ENCODE data around the gene CNGA3.

The CNGA3 gene

GRCh38 chr2:98382086-98382485 lies 35.8 kb downstream of the CNGA3 start:
- Histone ChIP-seq H4K8ac (ENCODE audit: low read depth, low read length) (no peak overlapping the region), H2BK5ac (ENCODE audit: low read depth, low read length, poor library complexity) (no peak overlapping the region), H3K79me2 (ENCODE audit: control insufficient read depth, insufficient read depth, low read length, poor library complexity) (no peaks in the 10 kb centered on the region), H3K4me2 (ENCODE audit: low read length) (no peak overlapping the region), H4K12ac (ENCODE audit: low read depth, low read length) (no peak overlapping the region), H4K91ac (ENCODE audit: low read depth, low read length) (no peak overlapping the region), H3K4ac (ENCODE audit: low read depth, low read length) (no peak overlapping the region), H3K9me3 (ENCODE audit: insufficient read depth, low read depth, low read length) (no peaks in the 10 kb centered on the region), H3K18ac (ENCODE audit: low read length) (no peak overlapping the region), H2AFZ (ENCODE audit: insufficient read depth, low read length, poor library complexity) (no peak overlapping the region), H3K23ac (ENCODE audit: low read length) (no peak overlapping the region), H2BK120ac (ENCODE audit: insufficient read depth, low read length, poor library complexity) (no peak overlapping the region), H3K4me1 (ENCODE audit: control insufficient read depth in 1 of 2, insufficient read depth in 2 of 2, low read length in 2 of 2) (peaks cover 7 to 8% of the 10 kb centered on the region in 2 experiments), H2AK5ac (ENCODE audit: low read length) (no peak overlapping the region), H3K4me3 (ENCODE audit: low read depth, low read length) (no peak overlapping the region), H3K14ac (ENCODE audit: low read length) (no peak overlapping the region), H3K36me3 (ENCODE audit: control insufficient read depth in 1 of 2, insufficient read depth in 2 of 2, low read length in 2 of 2) (no peaks in the 10 kb centered on the region), H3K9ac (ENCODE audit: low read length) (no peak overlapping the region), H2BK12ac (ENCODE audit: low read length) (no peak overlapping the region), H3K27me3 (ENCODE audit: insufficient read depth, low read length) (no peaks in the 10 kb centered on the region), H3K79me1 (ENCODE audit: low read length) (no peaks in the 10 kb centered on the region), H3K27ac (ENCODE audit: low read depth, low read length) (no peak overlapping the region)
- WGBS (ENCODE audit: extremely low coverage, insufficient coverage, insufficient read length), result no CpG with 5 or more reads among the region's 11 CpGs
- DNase-seq, result no peak

GRCh38 chr2:98382739-98383138 lies 36.5 kb downstream of the CNGA3 start:
- Histone ChIP-seq H4K12ac (ENCODE audit: low read depth, low read length) (no peak overlapping the region), H3K4me1 (ENCODE audit: control insufficient read depth in 1 of 2, insufficient read depth in 2 of 2, low read length in 2 of 2) (peaks cover 7 to 8% of the 10 kb centered on the region in 2 experiments), H3K79me2 (ENCODE audit: control insufficient read depth, insufficient read depth, low read length, poor library complexity) (no peaks in the 10 kb centered on the region), H3K27ac (ENCODE audit: low read depth, low read length) (no peak overlapping the region), H2BK120ac (ENCODE audit: insufficient read depth, low read length, poor library complexity) (no peak overlapping the region), H3K4me3 (ENCODE audit: low read depth, low read length) (no peak overlapping the region), H4K8ac (ENCODE audit: low read depth, low read length) (no peak overlapping the region), H4K91ac (ENCODE audit: low read depth, low read length) (no peak overlapping the region), H3K4me2 (ENCODE audit: low read length) (no peak overlapping the region), H3K9ac (ENCODE audit: low read length) (no peak overlapping the region), H2BK5ac (ENCODE audit: low read depth, low read length, poor library complexity) (no peak overlapping the region), H3K23ac (ENCODE audit: low read length) (no peak overlapping the region), H3K27me3 (ENCODE audit: insufficient read depth, low read length) (no peaks in the 10 kb centered on the region), H2BK12ac (ENCODE audit: low read length) (no peak overlapping the region), H3K79me1 (ENCODE audit: low read length) (no peaks in the 10 kb centered on the region), H3K14ac (ENCODE audit: low read length) (no peak overlapping the region), H3K36me3 (ENCODE audit: control insufficient read depth in 1 of 2, insufficient read depth in 2 of 2, low read length in 2 of 2) (no peaks in the 10 kb centered on the region), H3K18ac (ENCODE audit: low read length) (no peak overlapping the region), H2AFZ (ENCODE audit: insufficient read depth, low read length, poor library complexity) (no peak overlapping the region), H3K4ac (ENCODE audit: low read depth, low read length) (no peak overlapping the region), H3K9me3 (ENCODE audit: insufficient read depth, low read depth, low read length) (no peaks in the 10 kb centered on the region), H2AK5ac (ENCODE audit: low read length) (no peak overlapping the region)
- no CpG with 5 or more reads among the region's 7 CpGs for WGBS (ENCODE audit: extremely low coverage, insufficient coverage, insufficient read length)
- no peak for DNase-seq

DNA sequence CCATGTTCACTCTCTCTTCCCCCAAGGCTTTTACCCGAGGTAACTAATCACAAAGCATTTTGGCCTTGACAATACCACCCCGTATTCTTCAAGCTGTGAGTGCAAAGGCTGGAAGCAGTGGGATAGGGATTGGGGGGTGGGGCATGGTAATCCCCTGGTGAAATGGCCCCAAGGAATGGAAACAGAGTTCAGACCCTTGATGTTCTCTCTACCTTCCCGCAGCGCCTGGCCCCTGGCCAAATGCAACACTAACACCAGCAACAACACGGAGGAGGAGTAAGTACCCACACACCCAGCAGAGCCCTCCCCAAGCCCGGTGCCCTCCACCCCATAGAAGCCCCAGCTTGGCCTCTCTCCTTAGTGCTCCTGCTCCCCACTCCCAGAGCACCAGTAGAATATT lies 36.9 kb downstream of the CNGA3 start:
- Histone ChIP-seq H3K4me2 (ENCODE audit: low read length) (no peak overlapping the region), H3K27ac (ENCODE audit: low read depth, low read length) (no peak overlapping the region), H3K4me1 (ENCODE audit: control insufficient read depth in 1 of 2, insufficient read depth in 2 of 2, low read length in 2 of 2) (peaks cover 7 to 8% of the 10 kb centered on the region in 2 experiments), H3K9ac (ENCODE audit: low read length) (no peak overlapping the region), H3K36me3 (ENCODE audit: control insufficient read depth in 1 of 2, insufficient read depth in 2 of 2, low read length in 2 of 2) (no peaks in the 10 kb centered on the region), H3K79me1 (ENCODE audit: low read length) (no peaks in the 10 kb centered on the region), H3K18ac (ENCODE audit: low read length) (no peak overlapping the region), H3K27me3 (ENCODE audit: insufficient read depth, low read length) (no peaks in the 10 kb centered on the region), H3K4me3 (ENCODE audit: low read depth, low read length) (no peak overlapping the region), H4K12ac (ENCODE audit: low read depth, low read length) (no peak overlapping the region), H3K79me2 (ENCODE audit: control insufficient read depth, insufficient read depth, low read length, poor library complexity) (no peaks in the 10 kb centered on the region), H2AFZ (ENCODE audit: insufficient read depth, low read length, poor library complexity) (no peak overlapping the region), H3K23ac (ENCODE audit: low read length) (no peak overlapping the region), H2BK120ac (ENCODE audit: insufficient read depth, low read length, poor library complexity) (no peak overlapping the region), H4K8ac (ENCODE audit: low read depth, low read length) (no peak overlapping the region), H3K9me3 (ENCODE audit: insufficient read depth, low read depth, low read length) (no peaks in the 10 kb centered on the region), H2AK5ac (ENCODE audit: low read length) (no peak overlapping the region), H2BK5ac (ENCODE audit: low read depth, low read length, poor library complexity) (no peak overlapping the region), H4K91ac (ENCODE audit: low read depth, low read length) (no peak overlapping the region), H3K4ac (ENCODE audit: low read depth, low read length) (no peak overlapping the region), H2BK12ac (ENCODE audit: low read length) (no peak overlapping the region), H3K14ac (ENCODE audit: low read length) (no peak overlapping the region)
- no CpG with 5 or more reads among the region's 6 CpGs for WGBS (ENCODE audit: extremely low coverage, insufficient coverage, insufficient read length)
- no peak for DNase-seq

DNA sequence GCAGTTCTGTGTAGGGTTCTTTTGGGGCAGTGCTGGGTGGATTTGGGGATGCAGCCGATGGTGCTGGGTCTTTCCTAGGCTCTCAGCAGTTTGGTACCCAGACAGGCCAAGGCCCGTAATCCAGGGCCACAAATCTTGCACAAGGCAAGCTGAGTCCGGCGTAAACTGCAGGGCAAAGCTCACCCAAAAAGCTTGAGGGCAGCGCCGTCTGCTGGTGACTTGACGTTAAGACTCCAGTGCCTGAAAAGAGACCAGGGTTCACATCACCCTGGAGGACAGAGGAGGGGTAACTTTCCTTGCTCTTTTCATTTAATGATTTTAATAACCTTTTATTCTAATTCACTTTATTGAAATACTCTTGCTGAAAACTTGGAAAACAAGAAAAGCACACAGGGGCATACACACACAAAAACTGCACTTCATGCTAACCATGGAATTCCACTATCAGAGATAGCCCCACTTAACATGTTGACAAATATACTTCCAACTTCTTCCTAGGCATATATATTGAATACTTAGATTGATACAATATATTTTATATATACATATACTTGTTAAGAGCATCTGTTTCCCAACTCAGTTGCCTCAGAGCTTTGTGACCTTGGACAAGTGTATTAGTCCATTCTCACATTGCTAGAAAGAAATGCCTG lies 38.9 kb downstream of the CNGA3 start:
- no peak overlapping the region for H2BK120ac ChIP-seq (ENCODE audit: insufficient read depth, low read length, poor library complexity)
- H3K4me2 ChIP-seq (ENCODE audit: low read length), result no peak overlapping the region
- no peak overlapping the region for H3K18ac ChIP-seq (ENCODE audit: low read length)
- no peak overlapping the region for H3K27ac ChIP-seq (ENCODE audit: low read depth, low read length)
- H3K14ac ChIP-seq (ENCODE audit: low read length), result no peak overlapping the region
- H3K23ac ChIP-seq (ENCODE audit: low read length), result no peak overlapping the region
- H2AK5ac ChIP-seq (ENCODE audit: low read length), result no peak overlapping the region
- H4K12ac ChIP-seq (ENCODE audit: low read depth, low read length), result no peak overlapping the region
- H3K4ac ChIP-seq (ENCODE audit: low read depth, low read length), result no peak overlapping the region
- H3K4me3 ChIP-seq (ENCODE audit: low read depth, low read length), result no peak overlapping the region
- H3K9ac ChIP-seq (ENCODE audit: low read length), result no peak overlapping the region
- no peak overlapping the region for H2BK12ac ChIP-seq (ENCODE audit: low read length)
- DNase-seq, result peak; percentile 66 to 90
- H3K79me2 ChIP-seq (ENCODE audit: control insufficient read depth, insufficient read depth, low read length, poor library complexity), result no peaks in the 10 kb centered on the region
- H2AFZ ChIP-seq (ENCODE audit: insufficient read depth, low read length, poor library complexity), result no peak overlapping the region
- no peaks in the 10 kb centered on the region for H3K9me3 ChIP-seq (ENCODE audit: insufficient read depth, low read depth, low read length)
- no CpG with 5 or more reads among the region's 7 CpGs for WGBS (ENCODE audit: extremely low coverage, insufficient coverage, insufficient read length)
- H4K8ac ChIP-seq (ENCODE audit: low read depth, low read length), result no peak overlapping the region
- no peaks in the 10 kb centered on the region for H3K27me3 ChIP-seq (ENCODE audit: insufficient read depth, low read length)
- H2BK5ac ChIP-seq (ENCODE audit: low read depth, low read length, poor library complexity), result no peak overlapping the region
- no peaks in the 10 kb centered on the region for H3K4me1 ChIP-seq (ENCODE audit: control insufficient read depth in 1 of 2, insufficient read depth in 2 of 2, low read length in 2 of 2)
- H4K91ac ChIP-seq (ENCODE audit: low read depth, low read length), result no peak overlapping the region
- no peaks in the 10 kb centered on the region for H3K36me3 ChIP-seq (ENCODE audit: control insufficient read depth in 1 of 2, insufficient read depth in 2 of 2, low read length in 2 of 2)
- no peaks in the 10 kb centered on the region for H3K79me1 ChIP-seq (ENCODE audit: low read length)
